ENCODE data around the gene SUCLG2. TPM values are rescaled to one million over a fixed set of nuclear protein-coding genes. Genes with fewer than 3 reads are reported as not detected.

SUCLG2 gene
- total RNA-seq, result 100 to 1,000 TPM in 6 of 10 donors, 10 to 100 TPM in 4; 78.7 to 122 (median 104) TPM
- polyA plus RNA-seq, result 10 to 100 TPM; 28.3 to 56.4 TPM
- long read RNA-seq, donor 1, transcript SUCLG2-201 (11 exons, 2,352 nt), result major isoform, 168 of 196 reads
- long read RNA-seq, donor 1, partial matches to known transcripts, result 17 of 196 reads
- long read RNA-seq, donor 1, other reads (novel, unspliced or antisense), result 10 of 196 reads
- long read RNA-seq, donor 2, transcript SUCLG2-201 (11 exons, 2,352 nt), result major isoform, 187 of 206 reads
- long read RNA-seq, donor 2, partial matches to known transcripts, result 11 of 206 reads
- long read RNA-seq, donor 2, other reads (novel, unspliced or antisense), result 7 of 206 reads
- long read RNA-seq, donor 3, transcript SUCLG2-201 (11 exons, 2,352 nt), result major isoform, 581 of 646 reads
- long read RNA-seq, donor 3, partial matches to known transcripts, result 33 of 646 reads
- long read RNA-seq, donor 3, other reads (novel, unspliced or antisense), result 30 of 646 reads

GRCh38 chr3:67654099-67654843, at the start of gene SUCLG2:
SUCLG2 (minus strand) TSS chr3:67654612; CDS start chr3:67654586, 26 bp downstream.
- Histone ChIP-seq H3K27ac (peak within 1 kb of the TSS; percentile 81 to 99 (median 96)), H3K27me3 (no peaks in the 10 kb centered on the region), H3K4me1 (peaks cover 0 to 43% (median 24%) of the 10 kb centered on the region in 9 donors), H3K36me3 (peaks cover 0 to 2% (median 0%) of the 10 kb centered on the region in 9 donors), H3K9me3 (no peaks in the 10 kb centered on the region), H3K4me3 (peak within 1 kb of the TSS; percentile 65 to 98 (median 88))
- ATAC-seq (peak; percentile 99 to 100 (median 99)), DNase-seq (peak; percentile 93 to 94)
- TF ChIP-seq CTCF (IDR thresholded peaks at IDR 0.05), result no peak
- 0% methylated on average over 54 to 66 of the region's 66 CpGs for WGBS, 2 donors
- intact Hi-C loops (cut with DNase I), result no loop called here

- H3K27me3 ChIP-seq, result no peaks in the 10 kb centered on the region
- DNase-seq (no peak), ATAC-seq (no peak)
- H3K4me1 ChIP-seq, result no peaks in the 10 kb centered on the region
- H3K36me3 ChIP-seq, result no peaks in the 10 kb centered on the region
- intact Hi-C loops (cut with DNase I), result no loop called here
- H3K4me3 ChIP-seq, result no peak overlapping the region
- no peak for TF ChIP-seq CTCF (IDR thresholded peaks at IDR 0.05)
- H3K9me3 ChIP-seq, result no peaks in the 10 kb centered on the region
- H3K27ac ChIP-seq, result no peak overlapping the region
- 94 to 95% methylated on average over 4 of the region's 4 CpGs for WGBS, 2 donors
Measured at GRCh38 chr3:67700596-67700995, 46.2 kb upstream of the SUCLG2 start.

- DNase-seq (no peak), ATAC-seq (no peak)
- intact Hi-C loops (cut with DNase I), result no loop called here
- WGBS, 2 donors, result 93 to 95% methylated on average over 5 of the region's 5 CpGs
- no peak for TF ChIP-seq CTCF (IDR thresholded peaks at IDR 0.05)
- H3K4me3 ChIP-seq, result no peak overlapping the region
- no peaks in the 10 kb centered on the region for H3K4me1 ChIP-seq
- H3K36me3 ChIP-seq, result no peaks in the 10 kb centered on the region
- no peaks in the 10 kb centered on the region for H3K9me3 ChIP-seq
- no peak overlapping the region for H3K27ac ChIP-seq
- no peaks in the 10 kb centered on the region for H3K27me3 ChIP-seq
Measured at GRCh38 chr3:67699882-67700281, 45.5 kb upstream of the SUCLG2 start.

- Histone ChIP-seq H3K9me3 (no peaks in the 10 kb centered on the region), H3K4me1 (no peaks in the 10 kb centered on the region), H3K4me3 (no peak overlapping the region), H3K27ac (no peak overlapping the region), H3K27me3 (no peaks in the 10 kb centered on the region), H3K36me3 (no peaks in the 10 kb centered on the region)
- no peak for DNase-seq
- intact Hi-C loops (cut with DNase I), result no loop called here
- no peak for TF ChIP-seq CTCF (IDR thresholded peaks at IDR 0.05)
- 44 to 49% methylated on average over 4 of the region's 4 CpGs for WGBS, 2 donors
- ATAC-seq, result no peak
Measured at GRCh38 chr3:67692621-67693020, 38.2 kb upstream of the SUCLG2 start.
